NCI-H226 (cell line): Measurements from ENCODE around the gene TTLL3.

Experiments
- DNase-seq: peaks from one replicate; pipeline ENCODE4 v3.0.0-alpha.2; 2015

TTLL3 gene

DNA sequence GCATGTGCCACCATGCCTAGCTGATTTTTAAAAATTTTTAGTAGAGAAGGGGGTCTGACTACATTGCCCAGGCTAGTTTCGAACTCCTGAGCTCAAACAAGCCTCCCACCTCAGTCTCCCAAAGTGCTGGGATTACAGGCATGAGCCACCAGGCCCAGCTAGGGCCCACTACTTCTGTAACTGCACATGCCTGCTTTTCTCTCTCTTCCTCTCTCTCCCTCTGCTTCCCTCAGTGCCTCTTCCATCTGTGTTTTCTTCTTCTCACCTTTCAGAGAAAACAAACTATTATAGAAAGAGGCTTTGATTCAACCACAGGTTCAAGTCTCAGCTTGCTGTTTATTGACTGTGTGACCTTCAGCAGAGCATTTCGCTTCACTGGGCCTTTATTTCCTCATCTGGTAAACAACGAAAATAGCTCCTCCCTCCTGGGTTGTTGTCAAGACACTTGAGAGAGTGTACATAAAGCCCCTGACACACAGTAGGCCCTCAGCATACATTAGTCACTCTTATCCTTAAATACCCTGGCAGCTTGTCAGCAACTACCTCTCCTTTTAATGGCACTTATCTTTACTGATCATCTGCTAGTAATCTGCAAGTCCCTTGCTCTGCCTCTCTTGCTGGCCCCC lies 28.0 kb upstream of the TTLL3 start:
- no peak for DNase-seq

DNA sequence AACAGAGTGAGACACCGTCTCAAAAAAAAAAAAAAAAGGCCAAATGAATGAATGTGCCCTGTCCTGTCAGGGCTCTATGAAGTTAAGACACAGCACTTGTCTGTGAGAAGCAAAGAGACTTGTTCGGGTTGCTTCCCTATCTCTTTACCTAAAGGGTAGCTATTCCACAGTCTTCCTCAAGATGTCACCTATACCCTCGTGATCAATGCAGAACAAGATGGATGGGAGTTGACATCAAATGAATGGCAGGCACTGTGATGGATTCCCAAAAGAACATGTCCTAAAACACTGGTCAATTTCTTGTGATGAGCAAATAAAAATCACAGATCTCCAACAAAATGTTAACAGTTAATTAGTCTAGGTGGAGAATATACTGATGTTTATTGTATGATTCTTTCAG lies 27.3 kb upstream of the TTLL3 start:
- DNase-seq = no peak

DNA sequence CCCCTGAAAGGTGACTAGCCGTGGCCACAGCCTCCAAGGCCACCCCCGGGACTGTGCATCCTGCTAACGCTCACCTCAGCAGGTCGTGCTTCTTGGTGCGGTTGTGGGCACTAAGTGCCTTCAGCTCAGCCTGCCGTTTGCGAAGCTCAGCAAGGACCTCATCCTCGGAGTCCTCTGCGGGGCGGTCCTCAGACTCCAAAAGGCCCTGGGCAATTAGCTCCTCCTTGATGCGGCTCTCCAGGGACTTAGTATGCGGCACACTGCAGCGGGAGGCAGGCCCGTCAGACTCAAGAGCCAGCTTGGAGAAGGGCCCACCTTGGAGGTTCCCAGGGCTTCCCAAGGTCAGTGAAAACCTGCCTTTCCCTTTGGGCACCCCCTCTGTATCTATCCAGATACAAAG lies 26.1 kb upstream of the TTLL3 start:
- DNase-seq = no peak

DNA sequence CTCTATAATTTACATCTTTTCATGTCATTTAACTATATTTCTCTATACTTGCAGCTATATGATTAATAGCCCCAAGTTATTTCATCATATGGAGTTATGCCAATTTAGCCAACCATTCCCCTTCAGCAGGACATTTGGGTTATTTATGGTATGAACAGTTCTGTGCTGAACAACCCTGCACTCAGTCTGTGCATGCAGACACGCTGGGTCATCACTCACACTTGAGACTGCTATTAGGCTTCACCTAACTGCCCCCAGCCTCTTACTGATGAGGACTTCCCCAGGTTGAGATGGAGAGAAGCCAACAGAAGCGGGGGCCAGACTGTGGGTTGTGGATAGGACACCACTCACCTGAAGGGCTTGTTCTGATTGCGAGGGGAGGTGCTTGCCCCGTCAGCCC lies 25.1 kb upstream of the TTLL3 start:
- no peak for DNase-seq

DNA sequence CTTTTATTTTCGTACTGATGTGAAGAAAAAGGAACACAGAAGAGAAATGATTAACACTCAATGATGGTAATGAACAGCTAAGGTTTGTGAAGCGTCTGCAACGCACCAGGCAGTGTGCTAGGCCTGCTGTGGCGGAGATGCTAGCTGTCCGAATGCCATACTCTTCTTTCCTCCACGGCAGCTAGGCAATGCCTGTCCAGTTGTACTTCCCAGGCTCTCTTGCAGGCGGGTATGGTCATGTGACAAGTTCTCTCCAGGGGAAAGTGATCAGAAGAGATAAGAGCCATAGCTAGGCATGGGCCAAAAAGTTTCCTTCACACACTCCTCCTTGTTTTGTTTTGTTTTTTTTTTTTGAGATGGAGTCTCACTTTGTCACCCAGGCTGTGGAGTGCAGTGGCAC lies 24.5 kb upstream of the TTLL3 start:
- DNase-seq = no peak

DNA sequence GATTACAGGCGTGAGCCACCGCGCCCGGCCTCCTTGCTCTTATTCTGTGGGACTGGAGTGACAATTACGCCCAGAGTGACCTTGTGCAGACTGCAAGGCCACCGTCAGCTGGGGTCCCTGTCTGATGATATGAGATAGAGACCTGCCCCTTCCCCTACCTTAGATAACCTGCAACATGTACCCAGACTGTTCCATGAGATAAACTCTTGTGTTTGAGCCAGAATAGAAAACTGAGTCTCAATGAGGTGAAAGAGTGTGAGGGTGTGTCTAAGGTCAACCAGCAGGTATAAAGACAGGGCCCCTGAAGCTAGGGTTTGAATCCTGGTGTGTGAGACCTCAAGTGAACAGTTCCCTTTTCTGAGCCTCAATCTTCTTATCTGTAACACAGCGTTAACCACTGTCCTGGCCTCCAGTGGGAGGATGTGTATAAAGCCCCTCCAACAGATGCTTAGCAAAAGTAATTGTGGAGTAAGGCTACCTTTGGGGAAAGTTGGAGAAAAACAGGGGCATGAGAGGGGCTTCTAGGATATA lies 23.8 kb upstream of the TTLL3 start:
- DNase-seq = no peak

DNA sequence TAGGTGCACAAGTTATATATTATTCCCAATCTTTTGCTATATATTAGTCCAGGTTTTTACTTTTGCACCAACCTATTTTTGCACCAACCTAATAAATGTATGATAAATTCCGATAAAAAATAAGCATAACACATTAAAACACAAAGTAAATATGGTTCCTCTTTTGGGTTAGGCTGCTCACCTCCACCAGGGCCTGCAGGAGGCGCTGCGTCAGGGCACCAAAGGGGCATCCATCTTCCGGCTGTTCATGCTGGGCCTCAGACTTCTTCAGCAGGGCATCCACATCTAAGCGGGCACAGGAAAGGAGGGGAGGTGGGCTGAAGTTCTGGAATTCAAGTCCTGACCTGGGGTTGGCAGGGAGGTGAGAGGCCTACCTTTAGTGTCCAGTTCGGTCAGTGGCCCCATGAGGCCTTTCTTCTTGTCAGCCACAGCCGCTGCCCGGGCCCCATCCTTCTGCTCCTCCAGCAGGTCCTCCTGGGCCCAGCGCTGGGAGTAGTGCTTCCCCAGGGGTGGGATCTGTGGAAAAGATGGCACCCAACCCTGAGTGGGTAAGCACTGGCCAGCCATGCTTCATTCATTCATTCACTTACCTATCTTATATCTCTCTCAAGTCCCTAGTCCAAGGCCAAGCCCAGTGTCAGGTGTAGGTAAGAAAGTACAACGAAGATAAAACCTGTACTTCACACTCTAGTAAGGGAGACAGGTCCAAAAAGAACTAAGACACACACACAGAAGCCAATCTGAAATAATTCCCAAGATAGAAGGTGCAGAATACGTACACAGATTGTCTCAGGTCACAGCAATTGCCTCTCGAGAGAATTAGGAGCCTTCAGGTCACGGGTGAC lies 23.0 kb upstream of the TTLL3 start:
- DNase-seq = no peak

DNA sequence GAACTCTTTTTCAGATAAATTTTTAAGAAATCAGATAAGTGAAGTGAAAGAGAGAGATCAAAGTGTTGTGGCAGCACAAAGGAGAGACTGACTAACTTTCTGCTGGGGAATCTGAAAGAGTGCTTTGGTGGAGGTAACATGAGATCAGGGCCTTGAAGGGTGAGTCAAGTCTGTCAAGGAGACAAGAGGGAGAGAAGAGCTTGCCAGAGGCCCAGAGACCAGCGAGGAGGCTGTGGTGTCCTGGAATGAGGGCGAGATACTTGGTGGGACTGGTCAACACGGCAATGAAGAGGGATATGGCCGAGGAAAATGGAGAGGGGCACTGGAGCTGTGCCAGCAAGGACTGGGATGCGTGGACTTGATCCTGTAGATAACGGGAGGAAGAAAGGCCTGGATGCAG lies 22.3 kb upstream of the TTLL3 start:
- DNase-seq = no peak

DNA sequence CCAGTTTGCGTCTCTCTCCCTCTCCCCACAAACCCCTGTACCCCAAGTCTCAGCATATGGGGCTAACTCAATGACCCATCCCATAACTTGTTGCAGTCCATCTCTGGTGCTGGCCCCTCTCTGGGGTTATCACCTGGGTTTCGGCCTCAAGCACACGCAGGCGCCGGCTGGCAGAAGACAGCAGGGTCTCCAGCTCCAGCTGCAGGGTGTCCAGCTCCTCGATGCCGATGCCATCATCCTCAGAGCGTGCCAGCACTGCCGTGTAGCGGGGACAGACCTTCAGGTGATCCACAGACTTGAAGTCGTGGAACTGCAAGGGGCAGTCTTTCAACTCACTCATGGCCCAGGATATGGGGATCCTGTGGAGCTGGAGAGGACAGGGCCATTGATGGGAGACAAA lies 18.9 kb upstream of the TTLL3 start:
- no peak for DNase-seq

DNA sequence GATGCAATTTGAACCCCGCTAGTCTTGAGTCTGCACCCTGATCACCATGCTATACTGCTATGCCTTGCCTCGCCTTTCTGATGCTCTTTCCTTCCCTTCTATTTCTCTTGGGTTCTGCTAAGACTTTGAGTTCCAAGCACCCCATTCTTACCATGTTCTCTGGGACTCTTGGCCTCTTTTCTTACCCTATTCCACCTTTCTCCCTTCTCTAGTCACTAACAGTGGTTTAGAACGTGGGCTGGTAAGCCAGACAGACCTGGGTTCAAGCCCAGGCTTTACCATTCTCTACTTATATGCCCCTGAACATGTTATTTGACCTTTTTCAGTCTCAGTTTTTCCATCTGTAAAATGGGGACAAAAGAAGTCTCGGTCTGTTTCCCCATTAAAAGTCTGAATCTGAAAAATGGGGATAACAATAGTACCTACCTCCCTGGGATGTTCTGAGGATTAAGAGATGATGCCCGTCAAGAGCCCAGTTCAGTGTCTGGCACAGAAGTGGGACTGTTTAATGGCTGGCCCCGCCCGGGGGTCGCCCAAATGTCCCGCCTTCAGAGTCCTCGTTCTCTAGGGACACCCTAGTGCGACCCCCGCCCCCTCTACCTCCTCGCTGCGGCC lies 18.2 kb upstream of the TTLL3 start:
- no peak for DNase-seq

DNA sequence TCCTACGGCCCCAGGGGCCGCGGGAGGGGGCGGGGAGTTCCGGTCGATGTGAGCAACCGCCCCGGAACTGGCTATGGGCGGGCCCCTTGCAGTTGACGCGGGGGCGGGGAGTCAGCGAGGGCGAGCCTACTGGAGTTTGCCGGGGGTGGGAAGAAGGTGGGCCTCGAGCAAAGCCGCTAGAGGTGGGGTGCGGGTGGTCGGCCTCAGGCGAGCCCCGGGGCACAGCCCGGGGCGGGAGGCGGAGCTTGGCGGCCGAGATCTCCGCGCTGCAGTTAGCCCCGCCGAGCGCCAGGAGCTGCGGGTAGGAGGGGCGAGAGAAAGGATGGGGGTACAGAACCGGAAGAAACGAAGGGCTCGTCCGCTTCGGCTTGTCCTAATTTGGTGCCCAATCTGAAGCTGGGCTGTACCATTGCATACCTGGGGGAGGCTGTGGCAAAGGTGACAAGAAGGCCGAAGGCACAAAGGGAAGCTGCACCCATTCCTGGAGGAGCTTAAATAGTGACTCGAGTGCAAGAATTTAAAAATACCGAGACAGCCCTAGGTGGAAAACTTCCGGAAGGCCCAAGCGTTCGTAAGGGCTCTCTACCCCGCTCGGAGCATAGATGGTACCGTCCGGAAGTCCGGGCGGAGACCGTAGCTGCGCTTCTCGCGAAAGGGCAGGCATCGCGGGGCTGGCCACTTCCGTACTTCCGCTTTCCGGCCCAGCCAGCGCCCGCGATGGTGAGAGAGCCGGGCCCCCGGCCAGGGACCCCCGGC lies 17.5 kb upstream of the TTLL3 start, which contains the start of the genes ARPC4 and TADA3:
TSS of gene ARPC4 (plus strand) at position 678 of the 756 bp plus-strand sequence. CDS start at position 718, 40 bp downstream.
TSS of gene TADA3 (minus strand) at position 69 of the 756 bp plus-strand sequence. CDS start 1,007 bp downstream, outside the sequence.
- DNase-seq = peak; percentile 89

DNA sequence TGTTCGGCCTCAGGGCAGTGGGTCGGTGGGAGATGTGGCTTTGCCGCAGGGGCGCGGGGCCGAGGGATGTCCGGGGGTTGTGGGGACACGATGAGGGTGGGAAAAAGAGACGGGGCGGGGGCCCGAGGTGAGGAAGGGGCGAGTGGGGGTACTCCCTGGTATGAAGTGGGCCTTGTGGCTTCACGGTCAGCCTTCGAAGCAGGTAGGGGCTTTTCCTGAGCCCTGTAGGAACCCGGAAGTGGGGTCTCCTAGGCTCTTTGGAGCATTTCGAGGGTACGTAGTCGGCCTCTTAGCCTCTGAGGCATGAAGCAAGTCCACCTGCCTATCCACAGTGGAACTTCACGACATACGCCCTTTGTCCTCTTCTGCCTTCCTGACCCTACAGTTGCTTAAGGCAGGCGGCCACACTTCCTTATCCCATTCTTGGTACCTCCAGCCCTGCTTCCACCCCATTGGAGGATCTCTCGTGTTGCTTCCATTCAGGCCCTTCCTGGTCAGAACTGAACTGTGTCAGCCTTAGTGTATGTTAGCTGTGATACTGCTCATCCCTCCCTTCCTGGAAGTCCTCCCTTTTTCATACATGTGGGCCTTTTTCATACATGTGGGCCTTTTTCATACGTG lies 16.8 kb upstream of the TTLL3 start:
- peak; percentile 42 for DNase-seq

DNA sequence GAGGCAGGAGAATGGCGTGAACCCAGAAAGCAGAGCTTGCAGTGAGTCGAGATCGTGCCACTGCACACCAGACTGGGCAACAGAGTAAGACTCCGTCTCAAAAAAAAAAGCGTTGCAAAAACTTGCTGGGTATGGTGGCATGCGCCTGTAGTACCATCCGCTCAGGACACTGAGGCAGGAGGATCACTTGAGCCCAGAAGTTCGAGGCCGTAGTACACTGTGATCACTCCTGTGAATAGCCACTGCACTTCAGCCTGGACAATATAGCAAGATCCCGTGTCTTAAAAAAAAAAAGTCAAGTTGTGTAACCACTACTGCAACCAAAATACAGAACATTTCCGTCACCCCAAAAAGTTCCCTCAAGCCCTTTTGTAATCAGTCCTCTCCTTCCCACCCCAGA lies 15.7 kb upstream of the TTLL3 start:
- DNase-seq = no peak

DNA sequence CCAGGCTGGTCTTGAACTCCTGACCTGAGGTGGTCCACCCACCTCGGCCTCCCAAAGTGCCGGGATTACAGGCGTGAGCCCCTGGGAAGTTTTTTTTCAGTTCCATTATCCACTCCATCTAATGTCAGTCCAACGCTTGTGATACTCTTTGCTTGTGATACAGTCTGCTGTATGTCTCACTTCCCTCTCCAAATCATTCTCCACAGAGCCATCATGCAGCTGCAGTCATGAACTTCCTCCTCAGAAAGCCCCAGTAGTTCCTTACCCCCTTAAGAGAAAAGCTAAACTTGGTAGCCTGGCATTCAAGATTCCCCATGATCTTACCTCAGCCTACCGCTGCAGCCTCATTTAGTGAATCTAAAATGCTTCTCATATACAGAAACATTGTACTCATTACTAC lies 14.9 kb upstream of the TTLL3 start:
- DNase-seq = no peak

DNA sequence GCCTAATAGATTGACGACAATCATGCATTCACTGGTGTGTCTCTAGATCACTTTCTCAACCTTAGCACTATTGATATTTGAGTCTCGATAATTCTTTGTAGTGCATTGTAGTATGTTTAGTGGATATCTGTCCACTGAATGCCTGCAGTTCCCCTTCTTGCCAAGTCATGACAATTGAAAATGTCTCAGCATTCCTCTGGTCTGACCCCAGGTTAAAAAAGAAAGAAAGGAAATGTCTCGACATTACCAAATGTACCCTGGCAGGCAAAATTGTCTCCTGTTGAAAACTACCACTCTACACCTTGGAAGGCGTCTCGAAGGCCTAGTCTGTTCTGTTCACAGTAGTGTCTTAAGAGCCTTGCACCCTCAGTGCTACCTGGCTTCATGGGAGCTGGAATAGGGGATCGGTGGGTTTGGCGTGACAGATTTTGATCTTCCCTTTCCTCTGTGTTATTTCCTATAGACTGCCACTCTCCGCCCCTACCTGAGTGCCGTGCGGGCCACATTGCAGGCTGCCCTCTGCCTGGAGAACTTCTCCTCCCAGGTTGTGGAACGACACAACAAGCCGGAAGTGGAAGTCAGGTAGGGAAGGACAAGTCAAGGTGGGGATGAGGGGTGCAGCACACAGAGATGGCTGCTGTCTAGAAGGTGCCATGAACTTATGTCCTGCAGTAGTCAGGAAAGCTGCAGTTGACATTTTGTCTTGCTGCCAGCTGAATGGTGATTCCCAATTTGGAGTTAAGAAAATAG lies 12.7 kb upstream of the TTLL3 start:
- DNase-seq = no peak

DNA sequence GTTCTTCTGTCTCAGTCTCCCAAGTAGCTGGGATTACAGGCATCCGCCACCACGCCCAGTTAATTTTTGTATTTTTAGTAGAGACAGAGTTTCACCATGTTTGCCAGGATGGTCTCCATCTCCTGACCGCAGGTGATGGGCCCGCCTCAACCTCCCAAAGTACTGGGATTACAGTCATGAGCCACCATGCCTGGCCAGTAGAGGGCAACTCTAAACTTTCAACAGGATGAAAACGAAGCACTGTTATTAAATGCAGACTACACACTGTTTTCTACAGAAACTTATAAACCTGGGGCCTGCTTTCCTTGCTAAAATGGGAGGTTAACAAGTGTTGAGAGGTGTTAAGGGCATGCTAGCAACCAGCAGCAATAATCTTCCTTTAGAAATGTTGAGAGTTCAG lies 9.5 kb upstream of the TTLL3 start:
- no peak for DNase-seq

DNA sequence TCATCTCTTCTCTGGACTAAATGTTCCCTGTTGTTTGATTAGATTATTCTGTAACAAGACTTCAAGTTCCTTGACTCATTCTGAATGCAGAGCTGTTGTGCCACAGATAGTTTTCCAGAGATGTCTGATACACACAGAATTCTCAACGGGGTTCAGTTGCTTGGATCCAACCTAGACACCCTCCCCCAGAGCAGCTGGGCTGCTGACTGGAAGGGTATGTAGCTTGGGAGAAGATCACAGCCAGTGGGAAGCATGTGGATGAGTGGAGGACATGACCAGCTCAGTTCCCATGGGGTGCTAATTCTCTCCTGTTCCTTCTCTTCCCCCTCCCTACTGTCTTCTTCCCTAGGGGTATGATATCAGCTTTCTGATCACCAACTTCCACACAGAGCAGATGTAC lies 6.6 kb upstream of the TTLL3 start:
- DNase-seq = no peak

DNA sequence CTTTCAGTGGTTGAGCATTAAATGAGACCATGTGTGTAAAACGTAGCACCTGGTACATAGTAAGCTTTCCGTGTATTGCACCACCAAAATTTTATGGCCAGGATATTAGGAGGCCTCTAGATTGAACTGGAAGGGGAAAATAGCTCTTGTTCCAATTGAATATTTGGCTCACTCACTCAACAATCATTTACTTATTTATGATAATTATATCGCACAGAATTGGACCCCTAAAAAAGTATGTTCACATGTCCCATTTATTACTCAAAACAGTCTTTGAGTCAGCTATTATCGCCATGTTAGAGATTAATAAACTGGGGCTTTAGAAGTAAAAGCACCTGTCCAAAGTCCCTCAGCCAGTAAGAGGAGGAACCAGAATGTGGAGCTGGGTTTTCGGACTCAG lies 5.1 kb upstream of the TTLL3 start:
- no peak for DNase-seq

DNA sequence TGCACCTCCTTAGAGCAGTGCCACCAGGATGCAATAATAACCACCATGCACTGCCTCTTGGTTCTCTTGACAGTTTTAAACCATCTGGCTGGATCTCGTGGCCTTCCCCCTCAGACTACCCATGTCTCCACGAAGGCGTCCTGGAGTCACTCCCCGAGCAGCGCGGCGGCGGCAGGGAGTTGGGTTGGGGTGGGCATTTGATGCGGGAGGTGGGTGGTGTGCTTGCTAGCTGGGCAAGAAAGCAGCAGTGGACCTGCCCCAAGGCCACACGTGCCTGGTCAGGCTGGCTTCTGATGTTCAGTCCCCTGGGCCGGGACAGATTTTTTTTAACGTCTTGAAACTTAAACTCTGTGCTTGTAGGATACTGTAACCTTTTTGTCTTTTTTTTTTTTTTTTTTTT lies 3.9 kb upstream of the TTLL3 start:
- no peak for DNase-seq

DNA sequence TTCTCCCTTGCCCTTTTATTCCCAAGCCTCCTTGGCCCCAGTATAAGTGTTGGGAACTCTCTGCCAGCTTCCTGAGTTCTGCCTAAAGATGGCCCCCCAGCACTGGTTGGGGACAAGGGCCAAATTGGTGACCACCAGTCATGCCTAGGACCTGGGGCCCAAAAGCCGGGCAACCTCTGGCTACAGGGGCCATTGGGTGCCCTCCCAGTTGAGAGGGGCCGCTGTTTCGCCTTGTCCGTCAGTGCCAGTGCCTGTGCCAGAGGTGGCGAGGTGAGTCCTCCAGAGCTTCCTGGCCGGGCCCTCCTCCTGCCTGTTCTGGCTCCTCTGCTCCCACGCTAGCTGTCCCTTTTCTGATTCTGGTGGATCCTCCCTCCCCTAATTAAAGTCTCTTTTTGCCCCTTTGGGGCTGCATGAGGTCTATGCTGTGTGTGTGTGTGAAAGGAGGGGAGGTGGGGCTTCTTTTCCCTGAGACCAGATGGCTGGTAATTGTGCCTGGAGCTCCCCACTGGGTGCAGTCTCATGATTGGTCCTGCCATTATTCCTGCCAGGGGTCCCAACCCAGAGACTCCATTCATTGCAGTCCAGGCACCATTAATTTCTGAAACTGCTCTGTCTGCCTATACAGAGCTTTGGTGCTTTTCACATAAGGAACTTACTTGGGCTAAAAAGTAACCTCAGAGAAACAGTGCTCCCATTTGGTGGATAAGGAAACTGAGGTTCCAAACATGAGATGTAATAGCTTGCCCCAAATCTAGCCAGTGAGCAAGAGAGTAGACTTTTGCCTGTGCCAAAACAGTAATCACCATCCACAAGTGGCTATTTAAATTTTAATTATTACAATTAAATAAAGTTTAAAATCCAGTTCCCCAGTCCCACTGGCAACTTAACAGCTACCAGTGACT lies 3.1 kb upstream of the TTLL3 start:
- DNase-seq = no peak

DNA sequence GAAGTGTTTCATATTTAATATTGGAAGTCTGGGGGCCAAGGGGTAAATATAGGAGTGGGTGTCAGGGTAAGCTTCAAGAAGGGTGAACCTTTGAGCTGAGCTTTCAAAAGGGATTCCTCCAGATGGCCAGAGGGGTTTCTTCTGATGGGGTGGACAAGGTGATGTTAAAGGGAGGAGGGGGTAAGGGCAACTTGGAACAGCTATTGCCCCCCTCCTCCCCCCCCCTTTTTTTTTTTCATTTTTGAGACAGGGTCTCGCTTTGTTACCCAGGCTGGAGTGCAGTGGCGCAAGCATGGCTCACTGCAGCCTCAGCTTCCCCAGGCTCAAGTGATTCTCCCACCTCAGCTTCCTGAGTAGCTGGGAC lies 2.1 kb upstream of the TTLL3 start:
- no peak for DNase-seq
